DMS53 (cell line): Measurements from ENCODE around the gene SLC7A10.
A peak's percentile ranks its signal among the peaks of the same experiment; 100 is the strongest.
"Not testable (repeated sequence)": the region's sequence is repeated elsewhere in the genome, so short reads cannot be mapped to it uniquely, and the experiment has no call there.

ENCODE experiments used
- DNase-seq: peaks from one replicate; lab custom pipeline; 2025; lab: John Stamatoyannopoulos, UW

Gene SLC7A10

GRCh38 chr19:33176670-33177416 is 48.8 kb downstream of the SLC7A10 start:
- DNase-seq = peak; percentile 100

GRCh38 chr19:33175886-33176669 is 49.6 kb downstream of the SLC7A10 start:
- DNase-seq = peak; percentile 78

GRCh38 chr19:33175156-33175782 is 50.4 kb downstream of the SLC7A10 start:
- DNase-seq = no peak

- DNase-seq = no peak
Observed at GRCh38 chr19:33174186-33174585, 51.5 kb downstream of the SLC7A10 start.

- peak; percentile 41 for DNase-seq
Observed at GRCh38 chr19:33171916-33172359, 53.7 kb downstream of the SLC7A10 start.

GRCh38 chr19:33171222-33171795 is 54.3 kb downstream of the SLC7A10 start:
- no peak for DNase-seq

- DNase-seq = no peak
Observed at GRCh38 chr19:33168528-33168927, 57.1 kb downstream of the SLC7A10 start.

- DNase-seq = no peak
Observed at GRCh38 chr19:33167438-33167837, 58.2 kb downstream of the SLC7A10 start.

- DNase-seq = not testable (repeated sequence)
Observed at GRCh38 chr19:33166037-33166436, 59.6 kb downstream of the SLC7A10 start.

GRCh38 chr19:33163481-33163880 is 62.2 kb downstream of the SLC7A10 start:
- no peak for DNase-seq

GRCh38 chr19:33161201-33161600 is 64.4 kb downstream of the SLC7A10 start:
- no peak for DNase-seq

GRCh38 chr19:33159893-33160292 is 65.8 kb downstream of the SLC7A10 start:
- DNase-seq = no peak

- DNase-seq = peak; percentile 41
Observed at GRCh38 chr19:33159149-33159548, 66.5 kb downstream of the SLC7A10 start.
